DOHH2 (cell line): ENCODE measurements around the gene CCN2.

ENCODE experiments used
- CTCF ChIP-seq: fragments of 200-600 bp; sonication (generic); IDR thresholded peaks from one replicate; pipeline ENCODE4 v1.5.1; 2014; ENCODE audit warnings: antibody characterized with exemption, mild to moderate bottlenecking, low read depth, low read length; ENCODE audit not compliant: poor library complexity, severe bottlenecking
- EZH2phosphoT487 ChIP-seq: fragments of 200-600 bp; sonication (generic); IDR thresholded peaks from 2 replicates; pipeline ENCODE4 v1.6.1; 2017; ENCODE audit warnings: borderline replicate concordance, mild to moderate bottlenecking, antibody characterized with exemption, low read length, moderate library complexity, mixed read lengths

DNA sequence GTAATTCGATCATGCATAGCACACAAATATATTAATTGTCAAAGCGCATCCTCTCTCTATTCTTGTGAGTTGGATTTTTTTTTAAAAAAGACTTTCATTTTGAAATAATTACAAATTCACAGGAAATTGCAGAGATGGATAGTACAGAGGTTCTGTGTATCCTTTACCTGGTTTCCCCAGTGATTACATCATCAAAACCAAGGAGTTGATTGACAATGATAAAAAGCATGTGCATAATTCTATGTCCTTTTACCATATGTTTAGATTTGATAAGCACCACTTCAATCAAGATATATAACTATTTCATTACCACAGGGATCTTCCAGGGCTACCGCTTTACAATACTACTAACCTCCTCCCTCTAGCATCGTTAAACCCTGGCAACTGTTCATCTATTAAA is 40.2 kb downstream of the CCN2 start:
- no peak for TF ChIP-seq CTCF
- no peak for TF ChIP-seq EZH2phosphoT487
